SIG-M5 treated with dmso at 0.1 percent for 504 hours (cell line): ENCODE data around the gene PITPNM2.
"Not testable (repeated sequence)": the region's sequence is repeated elsewhere in the genome, so short reads cannot be mapped to it uniquely, and the experiment has no call there.

Experiments
- DNase-seq: peaks from one replicate; lab custom pipeline; 2025; ENCODE audit not compliant: unreplicated experiment; lab: John Stamatoyannopoulos, UW

The PITPNM2 gene

GRCh38 chr12:123121670-123122069 lies 29.2 kb downstream of the PITPNM2 start:
- no peak for DNase-seq

GRCh38 chr12:123120452-123121166 lies 30.3 kb downstream of the PITPNM2 start:
- DNase-seq: no peak

DNA sequence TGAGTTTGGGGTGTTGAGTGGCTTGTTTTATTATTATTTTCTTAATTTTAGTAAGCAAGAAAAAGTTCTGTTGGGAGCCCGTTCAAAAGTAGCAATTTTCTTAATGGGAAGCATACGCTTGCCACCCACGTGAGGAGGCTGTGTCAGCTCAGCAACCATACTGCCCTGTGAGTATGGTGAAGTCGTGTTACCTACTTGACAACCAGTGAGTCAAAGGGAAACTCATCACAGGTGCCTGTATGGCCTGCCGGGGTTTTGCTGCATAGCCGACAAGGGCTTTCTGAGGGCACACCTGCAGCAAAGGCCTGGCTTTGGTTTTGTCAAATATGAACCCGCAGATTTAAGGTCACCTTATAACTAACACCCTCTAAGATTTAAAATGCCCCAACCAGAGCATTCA lies 31.1 kb downstream of the PITPNM2 start:
- DNase-seq: no peak

GRCh38 chr12:123118497-123118896 lies 32.4 kb downstream of the PITPNM2 start:
- no peak for DNase-seq

- peak; percentile 86 for DNase-seq
Measured at GRCh38 chr12:123115409-123116121, 35.3 kb downstream of the PITPNM2 start.

DNA sequence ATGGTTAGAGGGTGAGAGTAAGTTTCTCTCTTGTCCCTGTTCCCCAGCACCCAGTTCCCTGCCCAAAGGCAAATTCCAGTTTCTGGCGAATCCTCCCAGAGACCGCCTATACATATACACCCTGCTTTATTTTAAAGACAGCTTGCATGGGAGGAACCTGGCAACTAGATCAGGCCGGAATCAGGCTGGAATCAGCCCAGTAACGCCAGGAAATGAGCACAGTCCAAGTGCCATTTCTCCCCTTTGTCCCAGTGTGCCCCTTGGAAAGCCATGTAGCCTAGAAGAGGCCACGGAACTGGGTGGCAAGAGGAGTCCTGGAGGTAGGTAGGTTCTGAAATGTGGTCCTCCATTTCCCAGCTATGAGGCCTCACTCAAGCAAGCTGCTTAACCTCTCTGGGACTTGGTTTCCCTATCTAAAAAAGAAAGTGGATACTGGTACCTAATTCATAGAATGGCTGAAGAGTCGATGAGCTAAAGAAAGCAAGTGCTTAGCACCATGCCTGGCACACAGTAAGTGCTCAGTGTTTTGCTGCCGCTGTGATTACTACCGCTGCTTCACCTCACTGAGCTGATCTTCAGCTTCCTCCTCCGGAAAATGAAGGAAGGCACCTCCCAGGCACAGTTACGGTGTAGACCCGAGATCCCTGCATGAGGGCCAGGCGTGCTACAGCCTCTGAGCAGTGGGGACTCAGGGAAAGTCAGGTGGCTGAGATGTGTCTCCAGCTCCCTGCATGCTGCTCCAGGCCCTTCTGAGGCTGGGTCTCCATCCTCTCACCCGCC lies 36.4 kb downstream of the PITPNM2 start:
- no peak for DNase-seq

DNA sequence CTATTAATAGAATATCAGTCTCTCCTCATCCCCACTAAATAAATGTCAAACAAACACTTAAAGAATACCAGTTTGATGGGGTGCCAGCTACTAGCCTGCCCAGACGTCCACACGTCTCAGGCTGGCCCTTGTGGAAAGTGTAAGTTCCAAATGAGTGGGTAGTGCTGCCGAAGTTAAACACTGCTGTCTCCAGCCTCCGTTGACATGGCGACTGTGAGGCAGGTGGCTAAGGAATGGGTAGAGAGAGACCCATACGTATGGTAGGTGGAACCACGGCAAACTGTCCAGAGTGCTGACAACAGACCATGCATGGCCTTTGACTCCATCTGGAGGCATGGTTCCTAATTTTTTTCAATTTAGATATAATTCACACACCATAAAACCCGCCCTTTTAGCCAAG lies 37.9 kb downstream of the PITPNM2 start:
- DNase-seq: no peak

DNA sequence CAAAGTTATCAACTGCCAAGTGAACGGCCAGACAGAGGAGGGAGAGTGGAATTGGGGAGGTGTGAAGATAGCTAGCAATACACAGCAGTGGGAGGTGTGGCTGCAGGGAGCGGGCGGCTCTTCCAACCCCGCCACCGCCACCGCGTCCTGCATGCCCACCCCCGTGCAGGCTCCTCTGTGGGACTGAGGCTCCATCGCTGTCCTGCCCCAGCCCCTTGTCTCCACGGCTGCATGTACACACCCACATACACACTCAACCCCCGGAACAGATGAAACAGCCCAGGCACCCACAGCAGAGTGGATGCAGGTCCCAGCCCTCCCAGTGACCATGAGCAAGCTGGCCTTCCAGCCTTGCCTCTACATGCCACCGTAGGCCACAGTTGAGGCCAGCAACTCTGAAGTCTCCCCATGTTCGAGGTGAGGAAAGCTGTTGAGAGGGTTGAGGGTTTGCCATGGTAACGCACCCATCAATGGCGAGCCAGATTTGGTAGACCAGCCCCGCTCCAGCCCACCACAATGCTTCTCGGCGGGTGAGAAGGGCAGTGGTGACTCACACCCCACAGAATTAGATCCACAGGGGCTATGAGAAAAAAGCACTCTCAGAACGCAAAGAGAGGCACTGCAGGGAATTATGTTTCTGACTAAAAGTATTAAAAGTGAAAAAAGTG lies 39.3 kb downstream of the PITPNM2 start:
- no peak for DNase-seq

GRCh38 chr12:123109319-123109772 lies 41.5 kb downstream of the PITPNM2 start:
- no peak for DNase-seq

DNA sequence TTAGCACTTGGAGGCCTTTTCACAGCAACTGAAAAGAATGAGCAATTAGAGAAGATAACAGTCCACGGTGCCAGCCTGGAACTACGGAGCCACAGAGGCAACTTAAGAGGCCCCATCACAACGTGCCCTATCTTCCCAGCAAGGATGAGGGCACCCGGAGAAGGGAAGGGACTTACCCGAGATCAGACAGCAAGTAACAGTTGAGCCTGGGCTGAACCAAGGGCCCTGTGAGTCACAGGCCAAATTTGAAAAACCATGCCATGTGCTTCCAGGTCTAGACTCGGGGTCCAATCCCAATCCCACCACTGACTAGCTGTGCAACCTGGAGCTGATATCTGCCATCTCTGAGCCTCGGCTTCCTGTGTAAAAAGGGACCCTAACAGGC lies 42.2 kb downstream of the PITPNM2 start:
- DNase-seq: no peak

GRCh38 chr12:123107926-123108681 lies 42.8 kb downstream of the PITPNM2 start:
- DNase-seq: no peak

GRCh38 chr12:123106640-123107359 lies 44.1 kb downstream of the PITPNM2 start:
- DNase-seq: peak; percentile 73

DNA sequence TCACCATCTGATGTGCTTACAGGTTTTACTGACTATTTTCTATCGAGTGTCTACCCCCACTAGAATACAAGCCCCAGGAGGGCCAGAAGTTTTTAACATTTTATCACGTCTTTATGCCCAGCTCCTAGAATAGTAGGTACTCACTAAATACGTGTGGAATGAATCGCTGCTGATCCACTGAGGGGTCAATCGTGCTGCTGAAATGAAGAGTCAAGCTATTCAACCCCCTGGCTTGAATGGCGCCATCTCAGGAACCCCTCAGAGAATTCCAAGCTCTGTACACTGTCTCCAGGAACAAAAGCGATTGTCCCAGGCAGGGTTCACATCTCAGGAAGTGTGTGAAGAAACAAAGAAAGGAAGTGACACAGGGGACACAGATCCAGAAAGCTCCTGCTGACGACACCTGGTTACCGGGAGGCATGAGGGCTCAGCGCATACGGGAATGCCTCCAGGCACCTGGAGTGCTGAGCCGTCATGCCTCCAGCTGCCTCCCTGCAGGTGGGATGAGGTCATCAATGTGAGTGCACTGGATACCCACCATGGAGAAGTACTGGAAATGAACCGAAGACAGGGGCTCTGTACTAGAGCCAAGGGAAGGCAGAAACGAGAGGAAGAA lies 45.6 kb downstream of the PITPNM2 start:
- no peak for DNase-seq

GRCh38 chr12:123104809-123105208 lies 46.1 kb downstream of the PITPNM2 start:
- DNase-seq: no peak

DNA sequence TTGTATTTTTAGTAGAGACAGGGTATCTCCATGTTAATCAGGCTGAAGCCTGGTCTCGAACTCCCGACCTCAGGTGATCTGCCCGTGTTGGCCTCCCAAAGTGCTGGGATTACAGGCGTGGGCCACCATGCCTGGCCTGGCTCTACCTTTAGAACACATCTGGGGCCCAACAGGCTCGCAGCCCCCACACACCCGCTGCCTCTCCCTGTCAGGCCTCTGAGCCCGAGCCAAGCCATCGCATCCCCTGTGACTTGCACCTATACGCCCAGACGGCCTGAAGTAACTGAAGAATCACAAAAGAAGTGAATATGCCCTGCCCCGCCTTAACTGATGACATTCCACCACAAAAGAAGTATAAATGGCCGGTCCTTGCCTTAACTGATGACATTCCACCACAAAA lies 46.8 kb downstream of the PITPNM2 start:
- DNase-seq: not testable (repeated sequence)

- no peak for DNase-seq
Measured at GRCh38 chr12:123102781-123103503, 47.9 kb downstream of the PITPNM2 start.

- no peak for DNase-seq
Measured at GRCh38 chr12:123102366-123102765, 48.5 kb downstream of the PITPNM2 start.

- DNase-seq: no peak
Measured at GRCh38 chr12:123101526-123101925, 49.4 kb downstream of the PITPNM2 start.
